Measurements from ENCODE around the gene YPEL1.

The YPEL1 gene

GRCh38 chr22:21735200-21736083, at the start of gene YPEL1:
Gene YPEL1 (minus strand): TSS chr22:21735794. CDS start chr22:21710744, 25,050 bp downstream.
- in situ Hi-C loops (cut with MboI; ENCODE audit: low sequenced_read_pairs) = no loop called here

GRCh38 chr22:21780259-21780658, 44.7 kb upstream of the YPEL1 start:
- in situ Hi-C loops (cut with MboI; ENCODE audit: low sequenced_read_pairs) = no loop called here

- in situ Hi-C loops (cut with MboI; ENCODE audit: low sequenced_read_pairs) = no loop called here
Observed at GRCh38 chr22:21779444-21779843, 43.9 kb upstream of the YPEL1 start.

GRCh38 chr22:21778705-21779363, 43.2 kb upstream of the YPEL1 start:
- in situ Hi-C loops (cut with MboI; ENCODE audit: low sequenced_read_pairs) = no loop called here

GRCh38 chr22:21771631-21771976, 36.0 kb upstream of the YPEL1 start:
- in situ Hi-C loops (cut with MboI; ENCODE audit: low sequenced_read_pairs) = no loop called here

- in situ Hi-C loops (cut with MboI; ENCODE audit: low sequenced_read_pairs) = no loop called here
Observed at GRCh38 chr22:21768435-21768834, 32.8 kb upstream of the YPEL1 start.

GRCh38 chr22:21766691-21767462, 31.3 kb upstream of the YPEL1 start:
- in situ Hi-C loops (cut with MboI; ENCODE audit: low sequenced_read_pairs) = no loop called here

- in situ Hi-C loops (cut with MboI; ENCODE audit: low sequenced_read_pairs) = no loop called here
Observed at GRCh38 chr22:21765909-21766529, 30.4 kb upstream of the YPEL1 start.

GRCh38 chr22:21764038-21764804, 28.6 kb upstream of the YPEL1 start:
- in situ Hi-C loops (cut with MboI; ENCODE audit: low sequenced_read_pairs) = no loop called here

GRCh38 chr22:21762712-21763581, 27.4 kb upstream of the YPEL1 start:
- in situ Hi-C loops (cut with MboI; ENCODE audit: low sequenced_read_pairs) = no loop called here

GRCh38 chr22:21761994-21762680, 26.5 kb upstream of the YPEL1 start:
- in situ Hi-C loops (cut with MboI; ENCODE audit: low sequenced_read_pairs) = no loop called here

GRCh38 chr22:21761086-21761485, 25.5 kb upstream of the YPEL1 start:
- in situ Hi-C loops (cut with MboI; ENCODE audit: low sequenced_read_pairs) = no loop called here

GRCh38 chr22:21760640-21761039, 25.0 kb upstream of the YPEL1 start:
- in situ Hi-C loops (cut with MboI; ENCODE audit: low sequenced_read_pairs) = no loop called here

- in situ Hi-C loops (cut with MboI; ENCODE audit: low sequenced_read_pairs) = no loop called here
Observed at GRCh38 chr22:21759646-21760376, 24.2 kb upstream of the YPEL1 start.

- in situ Hi-C loops (cut with MboI; ENCODE audit: low sequenced_read_pairs) = no loop called here
Observed at GRCh38 chr22:21759093-21759492, 23.5 kb upstream of the YPEL1 start.

- in situ Hi-C loops (cut with MboI; ENCODE audit: low sequenced_read_pairs) = no loop called here
Observed at GRCh38 chr22:21758091-21758864, 22.7 kb upstream of the YPEL1 start.

GRCh38 chr22:21755851-21756284, 20.3 kb upstream of the YPEL1 start:
- in situ Hi-C loops (cut with MboI; ENCODE audit: low sequenced_read_pairs) = no loop called here
